Naive thymus-derived CD4-positive, alpha-beta T cell (primary cell): Measurements from ENCODE around the gene PIN1. TPM values are rescaled to one million over a fixed set of nuclear protein-coding genes. Genes with fewer than 3 reads are reported as not detected.
"Not testable (repeated sequence)": the region's sequence is repeated elsewhere in the genome, so short reads cannot be mapped to it uniquely, and the experiment has no call there.

ENCODE experiments used
- ATAC-seq: fragments of 150-1000 bp; cut with Tn5 transposase; 2 replicates; pipeline ENCODE4 v1.10.0; 2021; ENCODE audit warnings: mild to moderate bottlenecking, moderate library complexity
- CTCF ChIA-PET: fragments of 350-600 bp; sonication (Branson Sonifier 250); formaldehyde crosslinking; loops from one replicate; lab custom pipeline; 2021; ENCODE audit warnings: antibody characterized with exemption; lab: Charles Lee
- POLR2A ChIA-PET: fragments of 350-600 bp; sonication (Branson Sonifier 250); formaldehyde crosslinking; loops from one replicate; lab custom pipeline; 2021; ENCODE audit warnings: antibody characterized with exemption, inconsistent platforms; lab: Charles Lee
- DNase-seq, 9 donors: peaks; one replicate each; pipeline versions ENCODE4 v3.0.0 to v3.0.0-alpha.2; 2020 to 2022; ENCODE audit warnings: mixed read lengths in 1 of 9
- H3K27ac ChIP-seq: one replicate; pipeline ENCODE4 v1.7.0; 2013; ENCODE audit warnings: mild to moderate bottlenecking, low read depth, low read length, moderate library complexity
- H3K27me3 ChIP-seq, 2 donors: one replicate each; pipeline ENCODE4 v1.7.0; 2013; ENCODE audit warnings: low read length in 2 of 2, mild to moderate bottlenecking in 2 of 2, moderate library complexity in 2 of 2; ENCODE audit not compliant: control insufficient read depth in 2 of 2, insufficient read depth in 2 of 2
- H3K36me3 ChIP-seq, 3 experiments: 1 replicate in 2 of 3; 2 replicates in 1 of 3; pipeline ENCODE4 v1.7.0; 2013; ENCODE audit warnings: low read length in 3 of 3, mild to moderate bottlenecking in 3 of 3, moderate library complexity in 1 of 3; ENCODE audit not compliant: insufficient read depth in 3 of 3, control insufficient read depth in 2 of 3
- H3K4me1 ChIP-seq, 2 donors: one replicate each; pipeline ENCODE4 v1.7.0; 2013; ENCODE audit warnings: low read length in 2 of 2, mild to moderate bottlenecking in 2 of 2, moderate library complexity in 1 of 2; ENCODE audit not compliant: control insufficient read depth in 2 of 2, insufficient read depth in 2 of 2
- H3K4me3 ChIP-seq: 2 replicates; pipeline ENCODE4 v1.7.0; 2013; ENCODE audit warnings: mild to moderate bottlenecking, low read length
- H3K9me3 ChIP-seq, 3 experiments: 1 replicate in 2 of 3; 2 replicates in 1 of 3; pipeline ENCODE4 v1.7.0; 2013; ENCODE audit warnings: low read length in 3 of 3; ENCODE audit not compliant: control insufficient read depth in 2 of 3
- H3K27ac Mint-ChIP-seq, 9 donors: one replicate each; pipeline ENCODE4 v1.8.0; 2020 to 2022; ENCODE audit warnings: mixed read lengths in 9 of 9, mild to moderate bottlenecking in 8 of 9, moderate library complexity in 5 of 9, inconsistent platforms in 2 of 9
- H3K27me3 Mint-ChIP-seq, 5 donors: one replicate each; pipeline ENCODE4 v1.8.0; 2021 to 2022; ENCODE audit warnings: mixed read lengths in 5 of 5, mild to moderate bottlenecking in 1 of 5
- H3K36me3 Mint-ChIP-seq, 5 donors: one replicate each; pipeline ENCODE4 v1.8.0; 2020 to 2022; ENCODE audit warnings: mixed read lengths in 5 of 5, mild to moderate bottlenecking in 3 of 5, inconsistent platforms in 1 of 5
- H3K4me1 Mint-ChIP-seq, 7 donors: one replicate each; pipeline ENCODE4 v1.8.0; 2020 to 2022; ENCODE audit warnings: mixed read lengths in 7 of 7, mild to moderate bottlenecking in 3 of 7, inconsistent platforms in 1 of 7
- H3K4me3 Mint-ChIP-seq, 10 donors: one replicate each; pipeline ENCODE4 v1.8.0; 2020 to 2022; ENCODE audit warnings: mild to moderate bottlenecking in 10 of 10, mixed read lengths in 10 of 10, moderate library complexity in 6 of 10, inconsistent platforms in 2 of 10
- H3K9me3 Mint-ChIP-seq, 11 donors: one replicate each; pipeline ENCODE4 v1.8.0; 2020 to 2022; ENCODE audit warnings: mixed read lengths in 11 of 11, mild to moderate bottlenecking in 4 of 11, inconsistent platforms in 1 of 11, moderate library complexity in 1 of 11
- intact Hi-C, 2 donors: fragments of 100-400 bp; cut with micrococcal nuclease; formaldehyde crosslinking; loops; one replicate each; pipeline ENCODE4 v1.15.1; 2023
- polyA plus RNA-seq, 2 donors: library from polyadenylated mRNA; unstranded; fragments of 300-500 nt; fragmentation: Illumina TruSeq; gene quantifications; one replicate each; pipeline ENCODE4 v1.2.3, GENCODE V29; 2021
- total RNA-seq, 6 experiments: library from RNA in 5 of 6; stranded (reverse) in 5 of 6; gene quantifications; 1 replicate in 5 of 6; 2 replicates in 1 of 6; pipeline ENCODE4 v1.2.3 and lab custom pipeline; 2021 to 2026

Gene PIN1
- total and polyA plus RNA-seq, 7 experiments from 2014 or later = 41.4 to 94.7 (median 69.6) TPM

GRCh38 chr19:9843626-9844273 is 8.6 kb downstream of the PIN1 start:
- H3K4me1 ChIP-seq, H3K27ac Mint-ChIP-seq, H3K9me3 Mint-ChIP-seq, intact Hi-C loops, H3K4me3 ChIP-seq, H3K27me3 ChIP-seq, DNase-seq, H3K27me3 Mint-ChIP-seq, H3K4me3 Mint-ChIP-seq, ATAC-seq, CTCF ChIA-PET, H3K27ac ChIP-seq, H3K9me3 ChIP-seq: not testable (repeated sequence)
- H3K4me1 Mint-ChIP-seq = peaks cover 16 to 40% (median 22%) of the 10 kb centered on the region in 7 donors
- POLR2A ChIA-PET = interaction anchor here (0.6 to 1.1 kb wide), 2 partner anchors 14 to 18 kb away, joined by 3 read pairs; no protein-coding TSS in a partner anchor
- H3K36me3 ChIP-seq = peaks cover 0 to 98% (median 15%) of the 10 kb centered on the region in 3 experiments
- H3K36me3 Mint-ChIP-seq = peaks cover 10 to 51% (median 20%) of the 10 kb centered on the region in 5 donors

- POLR2A ChIA-PET = interaction anchor here (0.6 to 1.9 kb wide), 2 partner anchors 19 to 20 kb away, joined by 6 to 7 read pairs; partner anchors contain the start of gene UBL5
- Histone ChIP-seq H3K36me3 (peaks cover 0 to 95% (median 10%) of the 10 kb centered on the region in 3 experiments), H3K4me1 (no peaks in the 10 kb centered on the region), H3K27me3 (no peaks in the 10 kb centered on the region), H3K9me3 (peaks cover 0 to 3% (median 0%) of the 10 kb centered on the region in 3 experiments), H3K4me3 (no peak overlapping the region), H3K27ac (no peak overlapping the region)
- H3K36me3 Mint-ChIP-seq = peaks cover 3 to 35% (median 15%) of the 10 kb centered on the region in 5 donors
- H3K27me3 Mint-ChIP-seq = no peaks in the 10 kb centered on the region
- peak overlapping the region in 1 of 10 donors; percentile 56 for H3K4me3 Mint-ChIP-seq
- H3K9me3 Mint-ChIP-seq = peaks cover 0 to 2% (median 0%) of the 10 kb centered on the region in 11 donors
- ATAC-seq = peak; percentile 47
- CTCF ChIA-PET = interaction anchor here (0.9 to 2.6 kb wide), 3 partner anchors 11 to 70 kb away, joined by 3 to 13 read pairs (median 12); no protein-coding TSS in a partner anchor
- H3K27ac Mint-ChIP-seq = peak overlapping the region in 3 of 9 donors; percentile 65 to 73 (median 70)
- peaks cover 3 to 49% (median 25%) of the 10 kb centered on the region in 7 donors for H3K4me1 Mint-ChIP-seq
- intact Hi-C loops = loop anchor here in 1 of 2 donors (5.0 kb wide), 1 partner anchor 155 kb away; no protein-coding TSS in a partner anchor
- DNase-seq = no peak
Observed at GRCh38 chr19:9847087-9847671, 12.1 kb downstream of the PIN1 start.

GRCh38 chr19:9848060-9848459 is 12.9 kb downstream of the PIN1 start:
- H3K27me3 ChIP-seq = no peaks in the 10 kb centered on the region
- H3K27ac ChIP-seq = peak overlapping the region; percentile 16
- H3K27ac Mint-ChIP-seq = peak overlapping the region in 2 of 9 donors; percentile 65 to 70
- ChIA-PET CTCF (interaction anchor here (2.2 to 2.6 kb wide), 2 partner anchors 10 to 68 kb away, joined by 12 to 13 read pairs; no protein-coding TSS in a partner anchor), POLR2A (interaction anchor here (0.6 to 1.9 kb wide), 3 partner anchors 19 to 67 kb away, joined by 4 to 7 read pairs (median 6); partner anchors contain the start of gene UBL5)
- intact Hi-C loops = loop anchor here (1.0 to 5.0 kb wide), 3 partner anchors 15 to 154 kb away; no protein-coding TSS in a partner anchor
- ATAC-seq (peak; percentile 65), DNase-seq (peak in 8 of 9 donors; percentile 25 to 54 (median 46))
- H3K27me3 Mint-ChIP-seq = no peaks in the 10 kb centered on the region
- peaks cover 0 to 86% (median 10%) of the 10 kb centered on the region in 3 experiments for H3K36me3 ChIP-seq
- peaks cover 0 to 3% (median 0%) of the 10 kb centered on the region in 3 experiments for H3K9me3 ChIP-seq
- no peaks in the 10 kb centered on the region for H3K4me1 ChIP-seq
- H3K4me3 ChIP-seq = no peak overlapping the region
- peaks cover 3 to 31% (median 13%) of the 10 kb centered on the region in 5 donors for H3K36me3 Mint-ChIP-seq
- H3K9me3 Mint-ChIP-seq = peaks cover 0 to 2% (median 0%) of the 10 kb centered on the region in 11 donors
- peaks cover 11 to 57% (median 31%) of the 10 kb centered on the region in 7 donors for H3K4me1 Mint-ChIP-seq
- no peak overlapping the region for H3K4me3 Mint-ChIP-seq

- Mint-ChIP-seq H3K9me3 (no peaks in the 10 kb centered on the region), H3K27me3 (no peaks in the 10 kb centered on the region), H3K4me1 (peaks cover 15 to 65% (median 37%) of the 10 kb centered on the region in 7 donors), H3K27ac (peak overlapping the region in 1 of 9 donors; percentile 54), H3K36me3 (peaks cover 4 to 28% (median 10%) of the 10 kb centered on the region in 5 donors), H3K4me3 (no peak overlapping the region)
- ChIA-PET POLR2A (interaction anchor here (1.3 to 1.9 kb wide), 2 partner anchors 9 to 21 kb away, joined by 4 to 6 read pairs; partner anchors contain the start of gene UBL5), CTCF (interaction anchor here (0.9 to 2.6 kb wide), 2 partner anchors 9 to 15 kb away, joined by 3 to 13 read pairs; no protein-coding TSS in a partner anchor)
- peaks cover 0 to 2% of the 10 kb centered on the region in 2 donors for H3K4me1 ChIP-seq
- no peaks in the 10 kb centered on the region for H3K27me3 ChIP-seq
- H3K36me3 ChIP-seq = peaks cover 0 to 79% (median 5%) of the 10 kb centered on the region in 3 experiments
- DNase-seq = no peak
- ATAC-seq = no peak
- peak overlapping the region; percentile 16 for H3K27ac ChIP-seq
- no peaks in the 10 kb centered on the region for H3K9me3 ChIP-seq
- intact Hi-C loops = loop anchor here (1.0 to 5.0 kb wide), 3 partner anchors 14 to 154 kb away; no protein-coding TSS in a partner anchor
- no peak overlapping the region for H3K4me3 ChIP-seq
Observed at GRCh38 chr19:9848762-9849161, 13.6 kb downstream of the PIN1 start.

GRCh38 chr19:9849791-9850190 is 14.7 kb downstream of the PIN1 start:
- Mint-ChIP-seq H3K36me3 (peaks cover 7 to 28% (median 14%) of the 10 kb centered on the region in 5 donors), H3K27ac (peak overlapping the region in 2 of 9 donors; percentile 63 to 65), H3K4me3 (no peak overlapping the region), H3K27me3 (no peaks in the 10 kb centered on the region), H3K9me3 (no peaks in the 10 kb centered on the region), H3K4me1 (peaks cover 19 to 73% (median 44%) of the 10 kb centered on the region in 7 donors)
- DNase-seq (no peak), ATAC-seq (no peak)
- POLR2A ChIA-PET = interaction anchor here (1.3 kb wide), 1 partner anchor 8 kb away, joined by 4 read pairs; no protein-coding TSS in a partner anchor
- no peaks in the 10 kb centered on the region for H3K27me3 ChIP-seq
- intact Hi-C loops = loop anchor here in 1 of 2 donors (2.0 to 5.0 kb wide), 2 partner anchors 13 to 153 kb away; no protein-coding TSS in a partner anchor
- CTCF ChIA-PET = interaction anchor here (1.0 kb wide), 1 partner anchor 22 kb away, joined by 3 read pairs; no protein-coding TSS in a partner anchor
- no peak overlapping the region for H3K27ac ChIP-seq
- H3K9me3 ChIP-seq = no peaks in the 10 kb centered on the region
- peaks cover 0 to 79% (median under 1%) of the 10 kb centered on the region in 3 experiments for H3K36me3 ChIP-seq
- H3K4me1 ChIP-seq = peaks cover 0 to 9% of the 10 kb centered on the region in 2 donors
- H3K4me3 ChIP-seq = no peak overlapping the region
